ENCODE data around the gene ARF5.
"Not testable (repeated sequence)": the region's sequence is repeated elsewhere in the genome, so short reads cannot be mapped to it uniquely, and the experiment has no call there.

The ARF5 gene

DNA sequence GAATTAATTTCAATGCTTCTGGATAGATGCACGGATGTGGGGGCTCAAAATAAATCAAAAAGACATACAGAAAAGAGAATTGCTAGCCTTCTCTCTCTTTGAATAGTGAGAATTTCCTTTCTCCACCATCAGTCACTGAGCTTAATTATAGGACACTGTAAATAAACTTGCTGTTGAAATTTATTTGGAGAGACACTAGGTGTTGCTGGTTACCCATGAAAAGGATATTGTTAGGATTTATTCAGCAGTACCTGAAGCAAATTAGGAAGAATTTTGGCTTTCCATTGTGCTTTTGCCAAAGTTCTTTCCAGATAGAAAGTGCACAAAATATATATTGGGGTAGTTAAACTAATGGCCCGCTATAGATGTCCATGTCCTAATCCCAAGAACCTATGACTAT, 30.4 kb upstream of the ARF5 start:
- TF ChIP-seq, protein P1, sequence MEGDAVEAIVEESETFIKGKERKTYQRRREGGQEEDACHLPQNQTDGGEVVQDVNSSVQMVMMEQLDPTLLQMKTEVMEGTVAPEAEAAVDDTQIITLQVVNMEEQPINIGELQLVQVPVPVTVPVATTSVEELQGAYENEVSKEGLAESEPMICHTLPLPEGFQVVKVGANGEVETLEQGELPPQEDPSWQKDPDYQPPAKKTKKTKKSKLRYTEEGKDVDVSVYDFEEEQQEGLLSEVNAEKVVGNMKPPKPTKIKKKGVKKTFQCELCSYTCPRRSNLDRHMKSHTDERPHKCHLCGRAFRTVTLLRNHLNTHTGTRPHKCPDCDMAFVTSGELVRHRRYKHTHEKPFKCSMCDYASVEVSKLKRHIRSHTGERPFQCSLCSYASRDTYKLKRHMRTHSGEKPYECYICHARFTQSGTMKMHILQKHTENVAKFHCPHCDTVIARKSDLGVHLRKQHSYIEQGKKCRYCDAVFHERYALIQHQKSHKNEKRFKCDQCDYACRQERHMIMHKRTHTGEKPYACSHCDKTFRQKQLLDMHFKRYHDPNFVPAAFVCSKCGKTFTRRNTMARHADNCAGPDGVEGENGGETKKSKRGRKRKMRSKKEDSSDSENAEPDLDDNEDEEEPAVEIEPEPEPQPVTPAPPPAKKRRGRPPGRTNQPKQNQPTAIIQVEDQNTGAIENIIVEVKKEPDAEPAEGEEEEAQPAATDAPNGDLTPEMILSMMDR (IDR thresholded peaks at IDR 0.05; ENCODE audit: extremely low read depth, missing control alignments) = no peak

DNA sequence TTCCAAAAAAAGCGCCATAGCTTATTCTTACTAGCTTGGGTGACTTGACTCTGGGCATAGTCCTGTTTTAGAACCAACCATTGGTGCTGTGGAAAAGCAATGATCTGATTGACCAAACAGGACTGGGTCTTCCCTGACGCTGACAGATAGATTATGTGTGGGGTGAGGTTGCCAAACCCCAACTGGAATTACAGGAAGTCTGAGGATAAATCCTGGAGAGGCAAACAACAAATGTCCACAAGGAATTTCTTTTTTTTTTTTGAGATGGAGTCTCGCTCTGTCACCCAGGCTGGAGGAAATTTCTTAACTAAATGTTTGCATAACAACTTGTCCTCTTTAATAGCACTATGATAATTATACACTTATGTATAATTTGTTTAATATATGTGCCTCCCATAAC, 22.0 kb upstream of the ARF5 start:
- no peak for DNase-seq (ENCODE audit: low spot score)

More for the DNA sequence above, 30.4 kb upstream of the ARF5 start:
- DNase-seq (ENCODE audit: low spot score) = no peak

DNA sequence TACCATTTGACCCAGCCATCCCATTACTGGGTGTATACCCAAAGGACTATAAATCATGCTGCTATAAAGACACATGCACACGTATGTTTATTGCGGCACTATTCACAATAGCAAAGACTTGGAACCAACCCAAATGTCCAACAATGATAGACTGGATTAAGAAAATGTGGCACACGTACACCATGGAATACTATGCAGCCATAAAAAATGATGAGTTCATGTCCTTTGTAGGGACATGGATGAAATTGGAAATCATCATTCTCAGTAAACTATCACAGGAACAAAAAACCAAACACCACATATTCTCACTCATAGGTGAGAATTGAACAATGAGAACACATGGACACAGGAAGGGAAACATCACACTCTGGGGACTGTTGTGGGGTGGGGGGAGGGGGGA, 20.2 kb upstream of the ARF5 start:
- not testable (repeated sequence) for DNase-seq (ENCODE audit: low spot score)

More for the DNA sequence above, 22.0 kb upstream of the ARF5 start:
- TF ChIP-seq, protein P1 (IDR thresholded peaks at IDR 0.05; ENCODE audit: extremely low read depth, missing control alignments) = no peak

DNA sequence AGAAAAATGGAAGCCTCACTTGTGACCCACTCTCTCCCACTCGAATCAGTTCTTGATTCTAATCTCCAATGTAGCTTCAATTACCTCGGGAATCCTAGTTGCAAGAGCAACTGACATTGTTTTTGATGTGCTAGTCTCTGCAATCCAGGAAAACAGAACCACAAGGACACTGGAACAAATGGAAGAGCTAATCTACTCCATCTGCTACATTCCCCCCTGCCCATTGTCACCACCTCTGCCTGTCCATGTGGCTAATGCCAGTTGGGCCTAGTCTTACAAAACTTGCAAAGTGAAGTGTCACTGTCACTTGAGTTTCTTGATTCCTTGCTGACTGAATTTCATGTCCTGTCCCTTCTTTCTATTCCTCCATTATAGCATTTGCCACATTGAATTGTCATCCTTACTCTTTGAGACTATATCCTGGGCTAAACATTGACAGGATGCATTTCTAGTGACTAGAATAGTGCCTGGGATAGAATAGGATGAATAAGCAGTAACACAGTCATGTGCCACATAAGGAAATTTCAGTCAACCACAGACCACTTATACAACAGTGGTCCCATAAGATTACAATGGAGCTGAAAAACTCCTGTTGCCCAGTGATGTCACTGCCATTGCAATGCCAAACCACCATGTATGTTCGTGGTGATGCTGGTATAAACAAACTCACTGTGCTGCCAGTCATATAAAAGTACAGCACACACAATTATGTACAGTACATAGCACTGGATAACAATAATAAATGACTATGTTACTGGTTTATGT, 16.3 kb upstream of the ARF5 start:
- TF ChIP-seq, protein P1 (IDR thresholded peaks at IDR 0.05; ENCODE audit: extremely low read depth, missing control alignments) = no peak
- DNase-seq (ENCODE audit: low spot score) = no peak

DNA sequence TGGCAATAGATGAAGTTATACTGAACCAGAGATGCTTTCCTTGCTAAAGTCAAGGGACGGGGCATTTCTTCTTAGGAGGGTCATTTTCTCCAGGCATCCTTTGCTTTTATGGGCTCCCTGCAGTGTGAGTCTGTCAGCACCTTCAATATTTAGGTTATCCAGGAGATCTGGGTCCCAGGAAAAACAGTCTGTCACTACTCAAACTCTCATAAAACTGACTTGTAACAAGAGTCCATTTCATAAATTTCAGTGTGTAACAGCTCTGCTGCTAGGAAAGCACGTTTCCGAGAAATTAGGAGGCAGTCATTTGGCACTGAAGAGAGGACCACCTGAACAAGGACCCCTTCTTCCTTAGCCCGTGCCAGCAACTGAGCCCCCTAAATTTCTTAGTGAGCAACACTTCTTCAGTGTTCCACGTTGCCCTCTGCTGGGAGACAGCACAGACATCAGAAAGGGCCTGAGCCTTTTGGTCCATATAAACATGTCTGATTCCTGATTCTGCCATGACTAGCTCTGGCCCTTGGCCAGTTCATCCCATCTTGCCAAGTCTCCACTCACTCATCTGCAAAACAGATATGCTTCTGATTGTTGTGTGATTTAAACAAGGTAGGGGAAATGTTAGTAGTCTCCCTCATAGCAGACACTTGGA, 10.1 kb upstream of the ARF5 start:
- TF ChIP-seq, protein P1 (IDR thresholded peaks at IDR 0.05; ENCODE audit: extremely low read depth, missing control alignments) = peak; percentile 5
- DNase-seq (ENCODE audit: low spot score) = no peak

DNA sequence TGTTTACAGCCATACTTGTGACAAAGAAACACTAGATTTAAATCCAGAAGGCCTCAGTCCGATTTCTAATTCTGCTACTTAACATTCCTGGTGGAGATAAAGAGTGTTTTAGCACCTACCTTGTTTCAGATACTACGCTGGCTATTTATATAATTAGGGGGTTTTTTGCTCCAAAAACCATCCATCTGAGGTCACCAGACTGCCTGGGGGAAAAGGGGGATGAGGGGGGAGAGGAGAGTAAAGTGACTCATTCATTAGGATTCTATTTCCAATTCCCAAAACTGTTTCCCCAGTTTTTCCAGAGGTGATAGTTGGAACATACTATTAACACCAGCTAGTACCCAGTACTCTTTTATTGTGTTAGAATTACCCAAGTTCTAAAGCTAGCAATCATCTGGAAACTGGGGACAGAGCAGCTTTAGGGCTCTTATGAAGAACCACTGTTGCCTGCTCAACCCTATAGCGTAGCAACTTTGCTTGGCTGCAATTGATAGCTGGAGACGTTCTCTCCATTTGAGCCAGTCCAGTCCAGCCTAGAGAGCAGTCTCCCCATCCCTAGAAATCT, 9.4 kb upstream of the ARF5 start:
- DNase-seq (ENCODE audit: low spot score) = no peak
- TF ChIP-seq, protein P1 (IDR thresholded peaks at IDR 0.05; ENCODE audit: extremely low read depth, missing control alignments) = no peak

DNA sequence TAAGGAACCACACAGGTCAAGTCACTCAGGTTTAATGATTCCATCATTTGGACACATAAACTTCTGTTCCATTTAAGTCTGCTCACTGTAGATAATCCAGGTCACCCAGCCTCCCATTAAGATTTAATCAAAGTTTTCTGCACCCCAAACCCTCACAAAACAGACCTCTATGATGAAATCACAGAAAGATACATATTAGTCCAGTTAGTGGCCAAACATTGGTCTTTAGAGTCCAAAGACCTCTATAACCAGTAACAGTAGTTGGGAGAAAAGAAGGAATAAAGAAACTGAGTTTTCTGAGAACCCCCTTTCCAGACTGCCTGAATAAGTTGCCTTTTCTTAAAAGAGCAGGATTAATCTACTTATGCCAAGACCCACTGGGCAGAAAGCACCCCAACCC, 7.6 kb upstream of the ARF5 start:
- no peak for DNase-seq (ENCODE audit: low spot score)
- TF ChIP-seq, protein P1 (IDR thresholded peaks at IDR 0.05; ENCODE audit: extremely low read depth, missing control alignments) = no peak

All from GM20000 (cell line).